Ovary (tissue), 3 donors: ENCODE results near the gene NDUFV1.

Source experiments
- POLR2A ChIP-seq: fragments of 450-650 bp; IDR thresholded peaks from one replicate; pipeline ENCODE4 v1.6.1; 2017; ENCODE audit warnings: antibody characterized with exemption, mild to moderate bottlenecking, moderate library complexity
- TF ChIP-seq, protein P1 (sequence below), 3 donors: fragments of 450-650 bp in 2 of 3; fragments of 200-600 bp in 1 of 3; IDR thresholded peaks; one replicate each; pipeline versions ENCODE4 v1.5.1 to v1.8.0; 2016 to 2022; ENCODE audit warnings: antibody characterized with exemption in 3 of 3, mild to moderate bottlenecking in 1 of 3
- donor health status: DM: no; HTN: no; CAD: no.

DNA sequence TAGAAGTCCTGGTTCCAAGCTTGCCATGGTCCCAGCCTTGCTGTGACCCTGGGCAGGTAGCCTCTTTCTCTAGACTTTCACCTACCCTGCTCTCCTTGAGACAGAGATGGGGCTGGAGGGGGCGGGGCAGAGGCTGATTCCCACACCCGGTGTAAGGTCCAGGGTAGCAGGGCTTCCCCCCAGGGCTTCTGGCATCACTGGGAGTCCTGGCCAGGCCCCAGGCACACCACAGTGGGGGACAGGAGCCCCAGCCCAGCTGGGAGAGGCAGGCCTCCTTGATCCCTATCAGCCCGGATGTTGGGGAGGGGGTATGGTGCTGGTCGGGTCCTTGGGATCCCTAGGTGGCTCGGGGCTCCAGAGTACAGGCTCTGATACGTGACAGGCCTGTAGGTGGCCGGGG, 24.7 kb downstream of the NDUFV1 start:
- TF ChIP-seq, protein P1, sequence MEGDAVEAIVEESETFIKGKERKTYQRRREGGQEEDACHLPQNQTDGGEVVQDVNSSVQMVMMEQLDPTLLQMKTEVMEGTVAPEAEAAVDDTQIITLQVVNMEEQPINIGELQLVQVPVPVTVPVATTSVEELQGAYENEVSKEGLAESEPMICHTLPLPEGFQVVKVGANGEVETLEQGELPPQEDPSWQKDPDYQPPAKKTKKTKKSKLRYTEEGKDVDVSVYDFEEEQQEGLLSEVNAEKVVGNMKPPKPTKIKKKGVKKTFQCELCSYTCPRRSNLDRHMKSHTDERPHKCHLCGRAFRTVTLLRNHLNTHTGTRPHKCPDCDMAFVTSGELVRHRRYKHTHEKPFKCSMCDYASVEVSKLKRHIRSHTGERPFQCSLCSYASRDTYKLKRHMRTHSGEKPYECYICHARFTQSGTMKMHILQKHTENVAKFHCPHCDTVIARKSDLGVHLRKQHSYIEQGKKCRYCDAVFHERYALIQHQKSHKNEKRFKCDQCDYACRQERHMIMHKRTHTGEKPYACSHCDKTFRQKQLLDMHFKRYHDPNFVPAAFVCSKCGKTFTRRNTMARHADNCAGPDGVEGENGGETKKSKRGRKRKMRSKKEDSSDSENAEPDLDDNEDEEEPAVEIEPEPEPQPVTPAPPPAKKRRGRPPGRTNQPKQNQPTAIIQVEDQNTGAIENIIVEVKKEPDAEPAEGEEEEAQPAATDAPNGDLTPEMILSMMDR (IDR thresholded peaks at IDR 0.05), result no peak
- TF ChIP-seq POLR2A, result no peak
